SHP77 (cell line): ENCODE measurements around the gene LRIG1.

Source experiments
- DNase-seq, 2 experiments: peaks; one replicate each; lab custom pipeline; 2025; lab: John Stamatoyannopoulos, UW

LRIG1 gene

GRCh38 chr3:66418475-66418931 lies 82.3 kb downstream of the LRIG1 start:
- DNase-seq = peak; percentile 37 to 53

GRCh38 chr3:66416556-66417304 lies 84.1 kb downstream of the LRIG1 start:
- DNase-seq = no peak

GRCh38 chr3:66415867-66416428 lies 84.9 kb downstream of the LRIG1 start:
- no peak for DNase-seq

GRCh38 chr3:66414846-66415245 lies 86.0 kb downstream of the LRIG1 start:
- DNase-seq = no peak

GRCh38 chr3:66413151-66413751 lies 87.6 kb downstream of the LRIG1 start:
- no peak for DNase-seq

- no peak for DNase-seq
These were observed 88.6 kb downstream of the LRIG1 start for GRCh38 chr3:66411961-66412887.

GRCh38 chr3:66411474-66411873 lies 89.3 kb downstream of the LRIG1 start:
- DNase-seq = no peak

GRCh38 chr3:66410976-66411375 lies 89.8 kb downstream of the LRIG1 start:
- no peak for DNase-seq

GRCh38 chr3:66409771-66410754 lies 90.8 kb downstream of the LRIG1 start:
- no peak for DNase-seq

GRCh38 chr3:66407611-66408218 lies 93.1 kb downstream of the LRIG1 start:
- peak; percentile 12 to 41 for DNase-seq

GRCh38 chr3:66406831-66407610 lies 93.8 kb downstream of the LRIG1 start:
- DNase-seq = no peak

GRCh38 chr3:66406163-66406562 lies 94.7 kb downstream of the LRIG1 start:
- no peak for DNase-seq

GRCh38 chr3:66405701-66406091 lies 95.1 kb downstream of the LRIG1 start:
- DNase-seq = no peak

GRCh38 chr3:66404903-66405700 lies 95.7 kb downstream of the LRIG1 start:
- DNase-seq = no peak

GRCh38 chr3:66404197-66404596 lies 96.6 kb downstream of the LRIG1 start:
- DNase-seq = no peak

- no peak for DNase-seq
These were observed 97.4 kb downstream of the LRIG1 start for GRCh38 chr3:66403323-66403990.

GRCh38 chr3:66402596-66403290 lies 98.1 kb downstream of the LRIG1 start:
- no peak for DNase-seq
